ENCODE results near the gene SLC25A30. TPM values are rescaled to one million over a fixed set of nuclear protein-coding genes. Genes with fewer than 3 reads are reported as not detected.

Gene SLC25A30
- total and polyA plus RNA-seq, 2 of the 13 experiments (the other 11 are each of a cell fraction or from before 2014, with no cell fraction given): 19.6 to 22.5 TPM

DNA sequence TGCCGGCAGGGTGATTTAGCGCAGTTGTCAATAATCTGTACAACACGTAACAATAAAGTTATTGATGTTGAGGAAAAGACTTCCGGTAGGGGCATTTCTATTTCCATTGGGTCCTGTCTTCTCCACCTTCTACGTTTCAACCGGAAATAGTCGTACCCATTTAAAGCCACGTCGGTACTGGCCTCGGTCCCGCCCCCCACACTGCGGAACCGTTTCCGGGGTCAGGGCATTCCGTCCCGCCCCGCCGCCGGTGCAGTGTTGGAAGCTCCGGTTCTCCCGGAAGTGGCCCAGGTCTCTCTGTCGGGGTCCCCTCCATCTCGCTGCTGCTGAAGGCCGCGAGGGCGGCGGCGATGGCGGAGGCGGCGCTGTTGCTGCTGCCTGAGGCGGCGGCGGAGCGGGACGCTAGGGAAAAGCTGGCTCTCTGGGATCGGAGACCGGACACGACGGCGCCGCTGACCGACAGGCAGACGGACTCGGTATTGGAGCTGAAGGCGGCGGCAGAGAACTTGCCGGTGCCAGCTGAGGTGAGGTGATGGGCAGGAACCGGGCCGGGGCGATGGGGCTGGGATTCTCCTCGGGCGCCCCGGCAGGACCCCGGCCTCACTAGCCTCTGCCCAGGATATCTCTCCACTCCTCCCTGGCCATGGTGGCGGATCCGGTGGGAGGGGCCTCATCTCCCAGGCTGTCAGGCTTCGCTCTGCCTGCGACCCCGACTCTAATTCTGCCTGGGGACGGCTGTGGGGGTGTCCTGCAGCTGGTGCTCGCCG is 46.7 kb upstream of the SLC25A30 start, which contains the start of gene COG3 (continued):
- TF ChIP-seq MAFF (IDR thresholded peaks at IDR 0.05; ENCODE audit: low read depth, low read length): 0 out of 2 replicates have a peak, but pooled peaks have one; percentile 25
- TF ChIP-seq GZF1 (CRISPR knock-in tag; IDR thresholded peaks at IDR 0.05): no peak
- TF ChIP-seq ZNF607 (CRISPR knock-in tag; IDR thresholded peaks at IDR 0.05; ENCODE audit: borderline replicate concordance): peak; percentile 41; the same call in 1 of the 2 replicates

DNA sequence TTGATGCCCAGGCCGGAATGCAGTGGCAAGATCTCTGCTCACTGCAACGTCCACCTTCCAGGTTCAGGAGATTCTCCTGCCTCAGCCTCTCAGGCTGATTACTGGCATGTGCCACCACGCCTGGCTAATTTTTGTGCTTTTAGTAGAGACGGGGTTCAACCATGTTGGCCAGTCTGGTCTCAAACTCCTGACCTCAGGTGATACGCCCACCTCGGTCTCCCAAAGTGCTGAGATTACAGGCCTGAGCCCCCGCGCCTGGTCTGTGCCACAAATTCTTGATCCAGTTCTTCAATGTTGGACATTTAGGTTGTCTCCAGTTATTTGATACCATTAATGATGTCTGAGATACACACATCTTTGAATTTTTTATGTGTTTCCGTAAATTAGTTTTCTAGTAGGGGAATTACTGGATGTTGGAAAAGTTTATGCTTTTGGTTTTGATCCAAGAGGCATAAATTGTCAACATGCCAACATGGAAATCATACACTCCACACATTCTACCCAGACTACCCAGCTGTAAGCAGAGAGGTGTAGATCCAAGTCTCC is 46.0 kb upstream of the SLC25A30 start:
- no peaks in the 10 kb centered on the region; a peak in 1 of 5 replicates for H3K27me3 ChIP-seq (ENCODE audit: control insufficient read depth in 1 of 2, insufficient read depth in 2 of 2, low read length in 2 of 2)
- intact Hi-C loops (cut with micrococcal nuclease; ENCODE audit: unreplicated experiment) (loop anchor here (1.0 to 2.0 kb wide), 3 partner anchors 23 to 46 kb away; partner anchors contain the start of gene SLC25A30), in situ Hi-C loops (cut with HindIII; ENCODE audit: extremely low pct_ligation_motif_present, low pct_unique_long_range_greater_than_20kb) (no loop called here)
- BruUV-seq (replicated peaks): TSS peak; percentile 87
- peaks cover 4% of the 10 kb centered on the region; the same call in 1 of the 2 replicates for H3K9me3 ChIP-seq (ENCODE audit: low read length)
- H2AFZ ChIP-seq (ENCODE audit: low read length): no peak overlapping the region
- H3K4me1 ChIP-seq (ENCODE audit: insufficient read depth, low read length): peaks cover 40% of the 10 kb centered on the region
- DNase-seq (ENCODE audit: low spot score): no peak
- peaks cover 41% of the 10 kb centered on the region for H3K79me2 ChIP-seq (ENCODE audit: insufficient read depth, low read length)
- ChIA-PET POLR2A (interaction anchor here (0.9 to 2.1 kb wide), 12 partner anchors 11 to 133 kb away, joined by 3 to 31 read pairs (median 6); partner anchors contain the start of genes SLC25A30 and TPT1), CTCF (ENCODE audit: low intra/inter-chr PET ratio, low total read pairs) (interaction anchor here (1.3 to 2.0 kb wide), 2 partner anchors 23 to 46 kb away, joined by 5 to 6 read pairs; partner anchors contain the start of gene SLC25A30)
- H3K27ac ChIP-seq (ENCODE audit: extremely low read length, insufficient read depth, low read length): peak overlapping the region; percentile 89
- H3K9ac ChIP-seq (ENCODE audit: insufficient read depth, low read depth, low read length): peak overlapping the region; percentile 62
- peaks cover 9% of the 10 kb centered on the region for H4K20me1 ChIP-seq (ENCODE audit: insufficient read depth, low read length)
- 86% methylated on average over 9 of the region's 9 CpGs for WGBS (ENCODE audit: low lambda C conversion rate)
- no peak for FAIRE-seq
- no peaks in the 10 kb centered on the region; a peak in 1 of 5 replicates for H3K36me3 ChIP-seq (replicated peaks in 1 of 2; ENCODE audit: control insufficient read depth in 1 of 2, insufficient read depth in 2 of 2, low read length in 2 of 2)
- H3K4me2 ChIP-seq (ENCODE audit: low read depth, low read length): peak overlapping the region; percentile 67
- H3K4me3 ChIP-seq (replicated peaks in 1 of 3; ENCODE audit: insufficient read depth in 1 of 3, low read depth in 2 of 3, low read length in 3 of 3): peak overlapping the region; percentile 13 to 41 (median 41); a peak in 5 of 6 replicates
- ATAC-seq: no peak
- TF ChIP-seq, protein P1, sequence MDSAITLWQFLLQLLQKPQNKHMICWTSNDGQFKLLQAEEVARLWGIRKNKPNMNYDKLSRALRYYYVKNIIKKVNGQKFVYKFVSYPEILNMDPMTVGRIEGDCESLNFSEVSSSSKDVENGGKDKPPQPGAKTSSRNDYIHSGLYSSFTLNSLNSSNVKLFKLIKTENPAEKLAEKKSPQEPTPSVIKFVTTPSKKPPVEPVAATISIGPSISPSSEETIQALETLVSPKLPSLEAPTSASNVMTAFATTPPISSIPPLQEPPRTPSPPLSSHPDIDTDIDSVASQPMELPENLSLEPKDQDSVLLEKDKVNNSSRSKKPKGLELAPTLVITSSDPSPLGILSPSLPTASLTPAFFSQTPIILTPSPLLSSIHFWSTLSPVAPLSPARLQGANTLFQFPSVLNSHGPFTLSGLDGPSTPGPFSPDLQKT (CRISPR knock-in tag; IDR thresholded peaks at IDR 0.05; ENCODE audit: borderline replicate concordance): no peak
- 0 out of 2 replicates have a peak, but pooled peaks have one; percentile 22 for TF ChIP-seq ARNT2 (CRISPR knock-in tag; IDR thresholded peaks at IDR 0.05; ENCODE audit: low read depth)
- TF ChIP-seq RAD21 (CRISPR knock-in tag; IDR thresholded peaks at IDR 0.05): peak; percentile 66; the same call in 1 of the 2 replicates
- TF ChIP-seq JUNB (CRISPR knock-in tag; IDR thresholded peaks at IDR 0.05; ENCODE audit: borderline replicate concordance): 0 out of 2 replicates have a peak, but pooled peaks have one; percentile 18
- no peak for TF ChIP-seq ETV5 (CRISPR knock-in tag; IDR thresholded peaks at IDR 0.05; ENCODE audit: borderline replicate concordance)
- peak; percentile 80; the same call in 1 of the 2 replicates for TF ChIP-seq SMC3 (IDR thresholded peaks at IDR 0.05; ENCODE audit: low read length)
- TF ChIP-seq, protein P2, sequence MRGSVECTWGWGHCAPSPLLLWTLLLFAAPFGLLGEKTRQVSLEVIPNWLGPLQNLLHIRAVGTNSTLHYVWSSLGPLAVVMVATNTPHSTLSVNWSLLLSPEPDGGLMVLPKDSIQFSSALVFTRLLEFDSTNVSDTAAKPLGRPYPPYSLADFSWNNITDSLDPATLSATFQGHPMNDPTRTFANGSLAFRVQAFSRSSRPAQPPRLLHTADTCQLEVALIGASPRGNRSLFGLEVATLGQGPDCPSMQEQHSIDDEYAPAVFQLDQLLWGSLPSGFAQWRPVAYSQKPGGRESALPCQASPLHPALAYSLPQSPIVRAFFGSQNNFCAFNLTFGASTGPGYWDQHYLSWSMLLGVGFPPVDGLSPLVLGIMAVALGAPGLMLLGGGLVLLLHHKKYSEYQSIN (CRISPR knock-in tag; IDR thresholded peaks at IDR 0.05; ENCODE audit: borderline replicate concordance): no peak
- TF ChIP-seq RNF2 (conservative IDR thresholded peaks at IDR 0.05; ENCODE audit: low read depth): no peak
- 0 out of 2 replicates have a peak, but pooled peaks have one; percentile 10 for TF ChIP-seq REPIN1 (CRISPR knock-in tag; IDR thresholded peaks at IDR 0.05; ENCODE audit: borderline replicate concordance, low read depth)
- TF ChIP-seq, protein P3, sequence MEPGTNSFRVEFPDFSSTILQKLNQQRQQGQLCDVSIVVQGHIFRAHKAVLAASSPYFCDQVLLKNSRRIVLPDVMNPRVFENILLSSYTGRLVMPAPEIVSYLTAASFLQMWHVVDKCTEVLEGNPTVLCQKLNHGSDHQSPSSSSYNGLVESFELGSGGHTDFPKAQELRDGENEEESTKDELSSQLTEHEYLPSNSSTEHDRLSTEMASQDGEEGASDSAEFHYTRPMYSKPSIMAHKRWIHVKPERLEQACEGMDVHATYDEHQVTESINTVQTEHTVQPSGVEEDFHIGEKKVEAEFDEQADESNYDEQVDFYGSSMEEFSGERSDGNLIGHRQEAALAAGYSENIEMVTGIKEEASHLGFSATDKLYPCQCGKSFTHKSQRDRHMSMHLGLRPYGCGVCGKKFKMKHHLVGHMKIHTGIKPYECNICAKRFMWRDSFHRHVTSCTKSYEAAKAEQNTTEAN (CRISPR knock-in tag; conservative IDR thresholded peaks at IDR 0.05): 0 out of 2 replicates have a peak, but pooled peaks have one; percentile 38
- TF ChIP-seq, protein P4, sequence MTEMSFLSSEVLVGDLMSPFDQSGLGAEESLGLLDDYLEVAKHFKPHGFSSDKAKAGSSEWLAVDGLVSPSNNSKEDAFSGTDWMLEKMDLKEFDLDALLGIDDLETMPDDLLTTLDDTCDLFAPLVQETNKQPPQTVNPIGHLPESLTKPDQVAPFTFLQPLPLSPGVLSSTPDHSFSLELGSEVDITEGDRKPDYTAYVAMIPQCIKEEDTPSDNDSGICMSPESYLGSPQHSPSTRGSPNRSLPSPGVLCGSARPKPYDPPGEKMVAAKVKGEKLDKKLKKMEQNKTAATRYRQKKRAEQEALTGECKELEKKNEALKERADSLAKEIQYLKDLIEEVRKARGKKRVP (CRISPR knock-in tag; IDR thresholded peaks at IDR 0.05): 0 out of 4 replicates have a peak, but pooled peaks of 1 of the 2 experiments have one; percentile 61
- peak; percentile 29; the same call in 1 of the 2 replicates for TF ChIP-seq ZNF143 (CRISPR knock-in tag; IDR thresholded peaks at IDR 0.05)

Data from HepG2 (cell line).